HG02588 (cell line): ENCODE data around the gene STK38L.

Experiments used
- ATAC-seq: cut with Tn5 transposase; IDR thresholded peaks from one replicate; pipeline ENCODE4 v1.9.1; 2021; ENCODE audit warnings: mild to moderate bottlenecking, moderate library complexity; ENCODE audit not compliant: unreplicated experiment

The STK38L gene

DNA sequence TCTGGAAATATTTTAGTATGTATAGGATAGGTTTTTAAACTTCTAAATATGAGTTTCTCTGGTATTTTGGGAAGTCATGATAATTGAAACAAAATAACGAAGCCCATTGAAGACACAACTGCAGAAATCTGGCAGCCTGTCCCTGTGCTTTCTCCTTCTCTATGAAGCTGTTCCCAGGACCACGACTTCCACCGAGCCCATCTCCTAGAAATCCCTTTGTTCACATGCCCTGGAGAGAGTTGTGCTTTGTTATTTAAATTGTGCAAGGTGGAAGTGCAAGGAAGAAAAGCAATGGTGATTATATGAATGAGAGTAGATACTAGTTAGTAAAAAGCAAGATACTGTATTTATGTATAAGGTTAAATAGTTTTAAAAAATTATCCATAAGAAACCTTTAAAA is 32.2 kb downstream of the STK38L start:
- ATAC-seq, result no peak

DNA sequence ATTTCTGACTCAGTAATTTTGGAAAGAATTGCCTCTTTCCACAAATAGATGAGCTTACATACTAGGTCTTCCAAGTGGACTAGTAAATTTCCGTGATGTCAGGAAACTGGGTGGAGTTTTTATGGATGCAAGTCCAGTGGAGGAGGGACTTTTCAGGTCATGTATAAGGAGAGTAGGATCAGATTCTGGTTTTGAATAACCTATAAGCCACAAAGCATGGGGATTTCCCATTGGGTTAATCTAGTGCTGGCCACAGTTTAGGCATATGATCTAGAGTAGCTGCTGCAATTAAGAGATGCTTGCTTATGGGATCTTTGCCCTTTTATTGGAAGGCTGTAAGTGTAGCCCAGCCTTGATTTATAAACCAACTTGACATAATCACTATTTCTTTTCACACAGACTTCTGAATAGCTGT is 33.8 kb downstream of the STK38L start:
- peak; percentile 83 for ATAC-seq

DNA sequence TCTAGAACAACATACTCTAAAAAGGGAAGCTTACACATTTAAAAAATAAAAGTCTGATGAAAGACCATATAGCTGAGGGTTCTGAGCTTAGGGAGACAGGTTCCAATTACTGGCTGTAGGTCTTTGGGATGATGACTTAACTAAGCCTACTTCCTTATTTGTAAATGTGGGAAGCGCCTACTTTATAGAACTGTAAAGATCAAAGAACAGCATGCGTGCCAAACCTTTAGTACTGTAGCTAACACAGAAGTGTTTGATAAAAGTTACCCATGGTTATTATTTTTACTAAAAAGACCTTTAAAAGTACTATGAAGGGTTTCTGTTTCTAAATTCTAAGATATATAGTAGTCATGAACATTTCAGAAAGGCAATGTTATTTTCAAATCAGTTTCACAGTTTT is 35.7 kb downstream of the STK38L start:
- ATAC-seq, result no peak

DNA sequence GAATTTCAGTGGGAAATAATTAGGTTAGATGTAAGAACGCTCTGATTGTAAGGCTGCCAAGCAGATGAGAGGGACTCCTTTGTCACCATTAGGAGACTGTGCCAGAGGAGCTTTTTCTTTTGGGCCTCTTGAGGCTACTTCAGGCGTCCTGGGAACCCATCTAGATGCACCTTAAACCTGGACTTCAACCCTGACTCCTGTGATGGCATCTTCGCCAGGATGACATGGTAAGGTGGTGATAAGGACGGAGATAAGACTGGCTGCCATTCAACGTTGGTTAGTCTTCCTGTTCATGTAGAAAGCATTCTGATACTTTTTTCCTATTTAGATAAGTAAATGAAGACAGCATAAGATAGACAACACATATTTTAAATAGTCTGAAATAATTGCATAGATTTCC is 36.3 kb downstream of the STK38L start:
- no peak for ATAC-seq

DNA sequence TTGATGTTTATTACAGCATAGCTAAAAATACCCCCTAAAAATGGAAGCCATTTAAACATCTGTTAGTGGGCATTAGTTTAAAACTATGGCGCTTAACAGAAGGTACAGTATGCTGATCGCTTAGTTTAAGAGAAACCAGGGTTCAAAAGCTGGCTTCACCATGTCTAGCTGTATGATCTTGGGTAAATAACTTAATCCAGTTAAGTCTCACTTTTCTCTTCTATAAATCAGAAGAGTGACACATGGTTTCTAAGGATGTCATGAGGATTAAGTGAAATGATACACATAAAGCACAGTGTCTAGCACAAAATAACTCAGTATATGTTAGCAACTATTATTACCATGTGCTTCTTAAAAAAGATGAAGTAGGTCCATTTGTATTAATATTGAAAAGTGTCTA is 38.7 kb downstream of the STK38L start:
- ATAC-seq, result no peak

DNA sequence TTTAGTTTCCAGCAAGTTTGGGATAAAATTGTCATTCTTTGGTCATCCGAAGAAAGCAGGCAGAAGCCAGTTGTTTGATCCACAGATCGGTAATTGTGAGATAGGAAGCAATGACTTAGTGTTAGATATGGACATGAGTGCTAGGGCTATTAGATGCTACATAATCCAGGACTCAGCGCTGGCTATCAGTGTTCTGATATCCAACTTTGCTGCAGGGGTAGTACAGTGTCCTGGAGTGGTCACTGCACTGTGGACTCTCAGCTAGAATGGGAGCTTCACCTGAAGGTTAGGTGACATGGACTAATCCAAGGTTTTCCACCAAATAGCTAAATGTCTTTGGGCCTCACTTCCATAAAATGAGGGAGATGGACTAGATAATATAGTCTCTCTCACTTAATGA is 39.9 kb downstream of the STK38L start:
- ATAC-seq, result no peak

DNA sequence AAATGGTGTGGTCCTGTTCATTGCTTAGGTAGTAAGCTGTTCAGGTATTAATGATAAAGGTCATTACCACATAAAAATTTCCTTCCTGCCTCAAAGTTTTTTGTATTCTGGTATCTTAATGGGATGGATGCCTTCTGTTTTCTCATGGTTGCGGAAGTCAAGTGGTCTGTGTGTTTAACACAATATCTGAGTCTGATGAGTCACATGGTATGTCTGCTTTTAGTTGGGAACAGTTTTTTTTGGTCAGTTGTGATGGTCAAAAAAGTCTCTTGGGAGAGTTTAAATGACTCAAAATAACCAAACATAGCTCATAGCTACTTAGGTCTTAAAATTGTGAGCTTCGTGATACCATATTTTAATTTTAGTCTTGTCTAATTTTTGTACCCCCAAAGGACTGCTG is 40.7 kb downstream of the STK38L start:
- no peak for ATAC-seq

DNA sequence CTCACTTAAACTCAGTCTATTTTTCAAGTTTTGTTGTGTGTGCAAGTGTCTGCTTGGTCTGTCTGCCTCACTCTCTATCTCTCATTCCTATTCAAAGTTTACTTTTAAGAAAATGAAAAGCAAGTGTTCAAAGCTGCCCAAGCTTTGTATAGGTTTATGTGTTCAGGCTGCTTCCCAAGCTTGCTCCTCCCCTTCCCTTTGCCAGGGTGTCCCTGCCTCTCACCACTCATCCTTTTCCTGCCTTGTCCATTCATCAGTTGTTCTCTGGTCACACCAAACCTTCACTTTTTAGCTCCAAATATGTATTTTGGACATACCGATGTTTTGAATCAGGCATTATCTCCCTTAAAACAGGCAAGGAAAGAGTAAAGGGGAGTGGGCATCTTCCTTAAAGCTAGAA is 41.3 kb downstream of the STK38L start:
- no peak for ATAC-seq

DNA sequence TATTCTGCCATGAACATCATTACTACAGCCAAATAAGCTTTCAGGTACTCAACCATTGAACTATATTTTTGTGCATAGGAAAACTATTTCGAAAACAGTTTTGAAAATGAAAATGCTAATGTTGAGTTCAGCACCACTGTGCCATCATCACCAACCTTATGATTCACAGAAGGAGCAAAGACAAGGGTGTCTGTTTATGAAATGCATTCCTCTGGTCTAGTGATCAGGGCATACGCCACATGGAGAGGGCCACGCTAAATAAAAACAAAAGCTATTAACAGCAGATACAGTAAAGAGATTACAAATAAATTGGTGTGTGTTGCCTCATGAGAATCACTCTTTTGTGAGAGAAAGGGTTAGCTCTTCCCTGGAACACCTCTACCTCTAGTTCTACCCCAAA is 45.3 kb downstream of the STK38L start:
- ATAC-seq, result no peak

DNA sequence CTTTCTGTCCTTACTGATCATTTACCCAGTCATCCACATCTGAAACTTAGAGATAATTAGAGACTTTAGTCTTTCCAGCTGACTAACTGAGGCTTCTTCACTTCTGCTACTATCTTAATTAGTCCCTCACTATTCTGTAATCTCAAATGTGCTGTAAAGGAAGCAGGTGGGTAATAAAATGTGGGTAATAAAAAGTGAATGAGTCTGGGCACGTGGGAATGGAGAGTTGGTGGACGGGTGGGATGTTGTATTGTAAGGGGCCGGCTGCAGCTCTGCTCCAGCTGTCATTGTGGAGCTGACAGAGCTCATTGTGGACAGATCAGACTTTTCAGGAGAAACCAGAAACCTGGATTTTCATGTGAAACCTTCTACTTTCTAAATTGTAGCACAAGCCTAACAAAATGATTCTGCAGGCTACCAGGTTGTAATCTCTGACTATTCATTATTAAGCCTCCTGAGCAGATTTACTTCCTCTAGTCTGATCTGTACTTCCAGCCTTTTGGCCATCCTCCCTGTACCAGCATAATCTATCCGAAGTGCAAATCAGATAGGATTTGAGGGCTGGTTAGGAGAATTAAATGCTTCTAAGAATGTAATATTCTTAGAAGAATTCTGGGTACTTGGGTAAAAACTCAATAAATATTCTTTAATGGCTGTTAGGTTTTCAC is 46.5 kb downstream of the STK38L start:
- ATAC-seq, result no peak

DNA sequence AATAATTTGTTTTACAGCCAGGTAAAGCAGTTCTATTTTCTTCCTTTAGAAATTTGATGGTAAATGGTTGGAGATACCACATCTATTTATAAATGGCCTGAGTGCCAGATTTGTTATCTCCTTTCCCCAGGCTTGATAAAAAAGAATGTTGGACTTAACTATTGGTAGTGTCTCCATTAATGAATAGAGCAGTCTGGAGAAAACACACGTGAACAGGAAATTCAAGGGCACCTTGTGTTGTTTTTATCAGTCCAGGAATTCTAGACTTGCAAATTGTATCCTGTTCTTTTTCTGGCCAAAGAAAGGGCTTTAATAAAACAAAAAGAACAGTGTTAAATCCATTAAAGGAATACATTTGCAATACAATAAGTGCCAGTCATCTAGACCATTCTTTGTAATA is 47.8 kb downstream of the STK38L start:
- no peak for ATAC-seq

DNA sequence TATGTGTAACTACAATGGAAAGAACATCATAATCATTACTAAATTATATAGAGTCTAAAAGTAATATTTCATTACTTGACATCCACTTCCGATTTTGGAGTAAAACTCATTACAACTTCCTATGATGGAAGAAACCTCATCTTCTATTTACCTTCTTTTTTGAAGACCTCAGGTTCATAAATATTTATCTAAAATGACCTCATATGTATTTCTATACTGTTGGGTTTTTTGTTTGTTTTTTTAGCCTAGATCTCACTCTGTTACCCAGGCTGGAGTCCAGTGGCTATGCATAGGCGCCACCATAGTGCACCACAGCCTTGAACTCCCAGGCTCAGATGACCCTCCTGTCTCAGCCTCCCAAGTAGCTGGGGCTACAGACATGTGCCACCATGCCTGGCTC is 48.6 kb downstream of the STK38L start:
- ATAC-seq, result no peak

DNA sequence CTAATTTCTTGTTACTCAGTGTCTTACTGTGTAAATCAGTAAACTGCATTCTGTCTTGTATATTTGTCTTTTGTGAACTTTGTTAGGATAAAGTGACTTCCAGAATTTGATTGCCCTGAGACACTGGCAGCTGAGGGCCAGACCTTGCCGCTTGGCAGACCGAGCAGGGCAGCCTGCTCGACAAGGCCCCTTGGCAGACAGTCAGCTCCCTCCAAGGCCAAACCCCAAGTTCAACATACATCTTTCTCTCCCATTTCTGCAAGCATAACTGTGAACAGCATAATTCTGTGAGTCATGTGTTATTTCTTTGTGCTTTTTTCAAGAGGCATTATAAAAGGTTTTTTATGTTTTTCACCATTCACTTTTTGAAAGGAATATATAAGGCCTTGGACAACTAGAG is 49.4 kb downstream of the STK38L start:
- no peak for ATAC-seq

DNA sequence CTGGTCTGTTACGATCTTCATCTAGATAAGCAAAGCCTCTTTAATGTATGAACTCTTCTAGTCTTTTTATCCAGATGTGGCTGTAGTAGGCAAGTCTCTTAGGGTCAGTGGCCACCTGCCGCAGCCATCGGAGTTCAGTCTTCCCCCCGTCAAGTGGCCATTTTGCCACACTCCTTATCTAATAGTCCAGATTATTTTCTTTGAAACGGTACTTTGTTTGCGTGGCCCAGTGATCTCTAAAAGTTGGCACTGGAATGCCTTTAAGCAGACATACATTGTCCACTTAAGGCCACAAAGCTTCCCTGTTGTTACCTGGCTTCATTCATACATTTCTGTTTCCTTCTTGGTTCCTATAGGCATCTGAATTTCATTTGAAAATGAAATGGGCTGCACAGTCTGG is 52.6 kb downstream of the STK38L start:
- no peak for ATAC-seq

DNA sequence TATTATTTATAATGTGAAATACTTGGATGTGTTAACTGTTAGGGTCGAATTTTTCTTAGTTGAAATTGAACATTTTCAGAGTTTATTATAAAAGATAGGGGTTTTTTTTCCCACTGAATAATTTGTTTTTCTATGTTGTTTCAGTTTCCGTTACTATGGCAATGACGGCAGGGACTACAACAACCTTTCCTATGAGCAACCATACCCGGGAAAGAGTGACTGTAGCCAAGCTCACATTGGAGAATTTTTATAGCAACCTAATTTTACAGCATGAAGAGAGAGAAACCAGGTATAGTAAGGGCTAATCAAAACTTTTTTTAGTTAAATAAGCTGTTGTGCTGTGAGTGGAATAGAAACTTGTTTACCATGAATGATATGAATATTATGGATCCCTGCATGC is 53.5 kb downstream of the STK38L start:
- ATAC-seq, result no peak

DNA sequence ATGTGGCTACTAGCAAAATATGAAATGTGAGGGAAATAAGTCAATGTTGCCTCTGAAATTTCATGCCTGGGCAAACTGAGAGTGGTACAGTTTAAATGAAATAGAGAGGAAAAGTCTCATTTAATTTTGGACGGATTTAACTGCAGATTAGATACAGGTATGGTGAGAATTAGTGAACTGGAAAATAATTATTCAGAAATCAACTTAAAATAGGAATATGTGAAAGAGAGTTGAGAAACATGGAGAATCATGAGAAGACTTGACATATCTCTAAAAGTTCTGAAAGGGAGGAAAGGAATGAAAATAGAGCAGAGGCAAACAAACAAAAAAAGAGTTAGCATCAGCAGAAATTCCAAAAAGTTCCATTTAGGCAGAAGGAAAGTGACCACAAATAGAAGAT is 55.0 kb downstream of the STK38L start:
- ATAC-seq, result no peak

DNA sequence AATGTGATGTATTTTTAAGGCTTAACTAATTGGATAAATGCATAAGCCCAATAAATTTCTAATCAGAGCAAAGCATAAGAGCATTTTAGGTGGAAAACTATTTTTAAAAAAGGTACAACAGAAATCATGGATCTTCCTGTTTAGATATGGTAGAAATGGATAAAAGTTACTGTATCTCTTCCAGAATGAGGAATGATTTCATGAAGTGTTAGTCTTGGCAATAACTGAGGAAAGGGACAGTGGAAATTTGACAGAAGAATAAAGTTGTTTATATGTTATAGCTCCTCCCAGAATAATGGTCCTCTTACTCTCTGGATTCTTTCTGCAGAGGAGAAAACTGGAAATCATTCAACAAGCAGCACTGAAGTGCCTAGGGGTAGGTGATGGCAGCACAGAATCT is 56.1 kb downstream of the STK38L start:
- ATAC-seq, result no peak

DNA sequence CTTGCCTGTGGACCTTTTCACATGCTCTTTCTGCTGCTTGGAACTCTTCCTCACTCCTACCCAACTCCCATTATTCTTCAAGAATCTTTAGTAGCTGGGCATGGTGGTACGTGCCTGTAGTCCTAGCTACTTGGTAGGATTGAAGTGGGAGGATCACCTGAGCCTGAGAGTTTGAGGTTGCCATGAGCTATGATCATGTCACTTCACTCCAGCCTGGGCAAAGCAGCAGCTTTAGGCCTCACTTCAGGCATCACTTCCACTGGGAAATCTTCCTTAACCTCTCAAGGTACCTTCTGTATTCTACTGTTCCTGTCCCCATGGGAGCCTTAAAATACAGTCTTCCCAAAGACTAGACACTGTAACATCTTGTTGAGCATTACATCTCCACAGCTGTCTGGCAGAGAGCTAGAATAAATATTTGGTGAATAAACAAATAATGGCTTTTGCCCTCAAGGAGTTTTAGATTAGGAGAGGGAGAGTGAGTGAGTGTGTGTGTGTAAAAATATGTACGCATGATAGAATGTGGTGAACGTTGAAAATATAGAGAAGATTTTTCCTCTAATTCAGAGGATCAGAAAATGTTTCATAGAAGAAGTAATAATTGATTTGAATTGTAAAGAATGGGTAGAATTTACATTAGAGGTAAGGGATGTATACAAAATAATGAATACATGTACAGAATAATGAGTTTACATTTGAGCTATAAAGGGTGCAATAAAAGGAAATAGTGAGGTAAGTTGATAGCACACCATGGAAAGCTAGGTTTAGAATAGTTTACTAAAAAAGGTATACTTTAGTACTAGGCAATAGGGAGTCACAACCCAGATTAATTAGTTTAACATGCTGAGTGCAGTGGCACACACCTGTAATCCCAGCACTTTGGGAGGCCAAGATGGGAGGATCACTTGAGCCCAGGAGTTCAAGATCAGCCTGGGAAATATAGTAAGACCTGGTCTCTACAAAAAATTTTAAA is 59.3 kb downstream of the STK38L start:
- ATAC-seq, result no peak

DNA sequence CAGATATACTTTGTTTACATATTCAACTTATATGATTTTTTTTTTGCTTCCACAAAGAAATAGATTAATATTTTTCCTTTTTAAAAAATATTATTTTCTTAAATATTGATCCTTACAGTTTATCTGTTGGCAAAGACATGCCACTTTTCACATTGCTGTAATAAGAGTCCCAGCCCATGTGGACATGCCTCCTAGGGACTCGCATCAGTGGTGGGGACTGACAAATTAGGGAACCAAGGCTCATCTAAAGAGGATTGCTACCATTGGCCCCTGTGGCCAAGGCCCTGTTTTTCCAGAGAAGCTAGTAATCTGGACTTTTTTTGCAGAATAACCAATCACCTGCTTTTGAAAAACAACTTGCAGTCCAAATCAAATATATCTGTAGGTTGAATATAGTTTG is 60.8 kb downstream of the STK38L start:
- no peak for ATAC-seq

DNA sequence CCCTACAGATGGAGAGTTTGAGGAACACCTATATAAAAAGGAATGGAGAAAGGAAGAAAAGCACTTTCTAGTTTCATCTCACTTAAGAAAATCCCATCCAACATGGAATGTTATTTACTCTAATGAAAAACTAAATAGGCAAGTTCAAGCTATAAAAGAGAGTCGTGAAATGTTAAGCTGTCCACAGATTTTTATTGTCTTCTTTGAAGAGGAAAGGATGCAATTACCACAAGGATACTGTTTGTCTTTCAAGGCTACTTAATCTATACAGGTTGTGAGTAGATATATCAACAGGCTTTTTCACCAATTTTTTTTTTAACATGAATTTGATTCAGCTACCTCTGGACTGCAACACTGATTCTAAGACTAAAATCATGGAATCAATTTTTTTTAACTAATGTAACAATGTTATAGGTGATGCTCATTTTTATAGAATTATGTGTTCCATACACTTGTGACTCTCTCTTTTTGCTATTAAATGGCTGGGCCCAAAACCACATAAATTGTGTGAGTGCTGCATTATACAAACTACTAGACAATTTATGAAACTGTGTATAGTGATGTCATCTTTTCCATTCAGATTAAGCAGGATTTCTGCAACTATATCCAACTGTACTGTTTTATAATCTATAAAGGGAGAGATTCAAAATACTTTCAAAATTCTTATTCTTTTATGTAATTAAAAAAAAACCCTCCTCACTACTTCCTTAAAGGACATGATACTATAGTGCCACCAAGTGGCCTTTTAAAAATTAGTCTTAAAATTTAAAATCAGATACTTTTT is 61.8 kb downstream of the STK38L start:
- ATAC-seq, result no peak

DNA sequence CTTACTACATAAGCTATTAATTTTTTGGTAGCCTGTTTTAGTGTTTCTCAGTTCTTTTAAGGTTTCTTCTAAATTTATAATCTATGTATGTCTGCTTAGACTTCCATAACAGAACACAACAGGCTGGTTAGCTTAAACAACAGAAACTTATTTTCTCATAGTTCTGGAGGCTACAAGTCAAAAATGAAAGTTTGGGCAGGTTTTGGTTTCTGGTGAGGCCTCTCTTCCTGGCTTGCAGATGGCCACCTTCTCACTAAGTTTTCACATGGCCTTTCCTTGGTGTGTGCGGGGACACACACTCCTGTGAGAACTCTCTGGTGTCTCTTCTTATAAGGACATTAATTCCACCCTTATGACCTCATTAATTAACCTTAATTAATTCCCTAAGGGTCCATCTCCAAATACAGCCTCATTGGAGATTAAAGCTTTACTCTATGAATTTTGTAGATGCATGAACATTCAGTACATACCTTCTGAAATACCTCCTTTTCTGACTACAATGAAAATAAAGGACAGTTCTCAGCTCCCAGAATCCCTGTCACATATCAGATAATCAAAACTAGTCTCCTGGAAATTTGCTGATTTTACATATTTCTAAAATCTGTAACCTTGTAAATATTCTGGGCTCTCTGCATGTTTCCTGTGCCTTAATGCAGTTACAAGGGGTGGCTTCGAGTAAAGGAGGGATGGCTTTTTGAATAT is 65.4 kb downstream of the STK38L start:
- no peak for ATAC-seq
